Activated T-helper 17 cell treated with anti-CD3 and anti-CD28 coated beads, Interleukin-2, amount 50 U/mL, for 72 hours (primary cell): Measurements from ENCODE around the gene LSR. TPM values are rescaled to one million over a fixed set of nuclear protein-coding genes. Genes with fewer than 3 reads are reported as not detected.

ENCODE experiments used
- ATAC-seq: fragments of 150-1000 bp; cut with Tn5 transposase; replicated peaks from 2 replicates; pipeline ENCODE4 v1.10.0; 2021; ENCODE audit warnings: mild to moderate bottlenecking, moderate library complexity
- H3K27ac Mint-ChIP-seq: one replicate; pipeline ENCODE4 v1.8.0; 2022; ENCODE audit warnings: mixed read lengths
- H3K27me3 Mint-ChIP-seq: one replicate; pipeline ENCODE4 v1.8.0; 2022; ENCODE audit warnings: mixed read lengths
- H3K36me3 Mint-ChIP-seq: one replicate; pipeline ENCODE4 v1.8.0; 2022; ENCODE audit warnings: low read depth, mild to moderate bottlenecking, mixed read lengths
- H3K4me1 Mint-ChIP-seq: one replicate; pipeline ENCODE4 v1.8.0; 2022; ENCODE audit warnings: mixed read lengths
- H3K4me3 Mint-ChIP-seq: one replicate; pipeline ENCODE4 v1.8.0; 2022; ENCODE audit warnings: mild to moderate bottlenecking, mixed read lengths
- H3K9me3 Mint-ChIP-seq: one replicate; pipeline ENCODE4 v1.8.0; 2022; ENCODE audit warnings: mixed read lengths
- total RNA-seq, 2 donors: library from RNA; stranded (reverse); gene quantifications; one replicate each; pipeline ENCODE4 v1.2.3, GENCODE V29; 2022

The LSR gene
- total RNA-seq = 10 to 100 TPM; 19.1 to 38.0 TPM

DNA sequence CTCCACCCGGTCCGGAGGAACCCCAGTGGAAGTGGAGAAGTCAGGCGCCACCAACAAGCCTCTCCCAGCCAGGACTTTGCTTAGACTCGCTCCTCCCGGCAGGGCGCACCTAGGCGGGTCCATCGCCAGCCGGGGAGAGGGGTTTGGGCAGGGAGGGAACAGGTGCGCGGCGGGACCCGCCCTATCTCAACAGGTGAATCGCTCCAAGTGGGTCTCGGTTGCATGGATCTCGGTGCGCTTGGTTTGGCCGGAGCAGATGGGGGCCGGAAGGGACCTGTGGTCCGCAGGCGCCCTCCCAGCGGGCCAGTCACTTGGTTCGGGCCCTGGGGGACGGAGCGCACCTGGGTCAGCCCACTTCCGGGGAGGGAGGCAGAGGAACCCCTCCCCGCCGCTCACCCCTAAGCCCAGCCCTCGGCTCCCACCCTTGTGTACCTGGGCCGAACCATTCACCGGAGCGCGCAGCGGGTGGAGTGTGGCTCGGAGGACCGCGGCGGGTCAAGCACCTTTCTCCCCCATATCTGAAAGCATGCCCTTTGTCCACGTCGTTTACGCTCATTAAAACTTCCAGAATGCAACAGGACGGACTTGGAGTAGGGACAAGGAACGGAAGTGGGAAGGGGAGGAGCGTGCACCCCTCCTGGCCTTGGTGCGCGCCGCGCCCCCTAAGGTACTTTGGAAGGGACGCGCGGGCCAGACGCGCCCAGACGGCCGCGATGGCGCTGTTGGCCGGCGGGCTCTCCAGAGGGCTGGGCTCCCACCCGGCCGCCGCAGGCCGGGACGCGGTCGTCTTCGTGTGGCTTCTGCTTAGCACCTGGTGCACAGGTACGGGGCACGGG lies at the start of gene LSR:
LSR (plus strand) TSS at position 693 of the 836 bp plus-strand sequence; CDS start at position 714, 21 bp downstream.
- H3K4me3 Mint-ChIP-seq = peak within 1 kb of the TSS; percentile 90
- peak; percentile 87 for ATAC-seq
- no peaks in the 10 kb centered on the region for H3K27me3 Mint-ChIP-seq

GRCh38 chr19:35199481-35199880 lies 49.3 kb upstream of the LSR start:
- H3K4me3 Mint-ChIP-seq = no peak overlapping the region
- H3K36me3 Mint-ChIP-seq = no peaks in the 10 kb centered on the region
- H3K27me3 Mint-ChIP-seq = no peaks in the 10 kb centered on the region
- ATAC-seq = no peak
- peaks cover 3% of the 10 kb centered on the region for H3K9me3 Mint-ChIP-seq
- H3K27ac Mint-ChIP-seq = no peak overlapping the region
- peaks cover 20% of the 10 kb centered on the region for H3K4me1 Mint-ChIP-seq

More for the DNA sequence above, at the start of gene LSR:
- Mint-ChIP-seq H3K9me3 (no peaks in the 10 kb centered on the region), H3K36me3 (peaks cover 45% of the 10 kb centered on the region), H3K4me1 (peaks cover 25% of the 10 kb centered on the region), H3K27ac (peak within 1 kb of the TSS; percentile 78)

GRCh38 chr19:35202722-35203688 lies 45.8 kb upstream of the LSR start:
- no peaks in the 10 kb centered on the region for H3K27me3 Mint-ChIP-seq
- peaks cover 47% of the 10 kb centered on the region for H3K4me1 Mint-ChIP-seq
- peaks cover 3% of the 10 kb centered on the region for H3K9me3 Mint-ChIP-seq
- peak overlapping the region; percentile 86 for H3K27ac Mint-ChIP-seq
- H3K4me3 Mint-ChIP-seq = peak overlapping the region; percentile 46
- H3K36me3 Mint-ChIP-seq = no peaks in the 10 kb centered on the region
- ATAC-seq = no peak

DNA sequence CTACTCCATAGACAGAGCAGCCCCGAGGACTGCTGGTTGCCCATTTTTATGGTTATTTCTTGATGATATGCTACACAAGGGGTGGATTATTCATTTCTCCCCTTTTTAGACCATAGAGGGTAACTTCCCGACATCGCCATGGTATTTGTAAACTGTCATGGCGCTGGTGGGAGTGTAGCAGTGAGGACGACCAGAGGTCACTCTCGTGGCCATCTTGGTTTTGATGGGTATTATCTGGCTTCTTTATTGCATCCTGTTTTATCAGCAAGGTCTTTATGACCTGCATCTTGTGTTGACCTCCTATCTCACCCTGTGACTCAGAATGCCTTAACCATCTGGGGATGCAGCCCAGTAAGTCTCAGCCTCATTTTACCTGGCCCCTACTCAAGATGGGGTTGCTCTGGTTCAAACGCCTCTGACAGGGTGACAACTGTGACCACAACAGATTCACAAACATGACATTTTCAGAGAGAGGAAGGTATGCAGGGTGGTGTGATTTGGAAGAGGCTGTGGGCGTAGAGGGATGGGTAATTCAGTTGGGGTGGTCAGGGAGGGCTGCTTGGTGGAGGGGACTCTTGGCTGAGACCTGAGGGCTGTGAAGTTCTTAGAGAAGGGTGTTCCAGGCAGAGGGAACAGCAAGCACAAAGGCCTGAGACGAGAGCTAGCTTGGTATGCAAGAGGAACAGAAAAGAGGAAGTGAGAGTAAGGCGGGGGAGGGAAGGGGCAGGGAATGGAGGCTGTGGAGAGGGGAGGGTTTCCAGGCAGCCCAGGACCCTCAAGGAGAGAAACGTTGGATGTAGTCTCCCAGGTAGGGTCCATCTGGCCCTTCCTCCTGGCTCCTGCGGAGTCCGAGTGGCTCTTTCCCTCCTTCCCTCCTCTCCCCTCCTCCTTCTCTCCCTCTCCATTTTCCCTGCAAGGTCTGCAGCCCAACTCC lies 43.7 kb upstream of the LSR start:
- Mint-ChIP-seq H3K4me3 (peak overlapping the region; percentile 62), H3K27ac (peak overlapping the region; percentile 86)
- ATAC-seq = peak; percentile 65

DNA sequence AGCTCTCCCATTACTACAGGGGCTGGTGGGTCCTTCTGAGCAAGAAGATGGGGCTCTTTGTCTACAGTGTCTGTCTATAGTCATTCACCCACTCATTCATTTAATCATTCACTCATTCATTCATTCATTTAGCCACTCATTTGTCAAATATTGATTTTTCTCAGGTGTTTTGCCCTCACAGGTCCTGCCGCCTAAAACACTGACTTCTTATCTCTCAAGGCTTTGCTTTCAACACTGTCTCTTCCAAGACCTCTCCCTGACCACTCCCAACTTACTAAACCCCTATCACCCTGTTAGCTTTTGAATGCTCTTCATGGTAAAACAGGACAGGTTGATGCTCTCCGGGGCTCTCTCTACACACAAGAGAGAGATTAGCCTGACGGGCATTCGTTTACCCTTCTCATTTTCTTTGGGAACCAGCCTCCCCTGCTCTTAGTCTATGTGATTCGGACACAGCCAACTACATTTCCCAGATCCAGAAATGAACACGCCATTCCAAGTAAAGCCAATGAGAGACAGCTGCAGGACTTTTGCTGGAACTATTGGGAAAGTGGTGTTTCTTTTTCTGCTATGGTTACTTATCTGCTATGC lies 43.0 kb upstream of the LSR start:
- peak overlapping the region; percentile 62 for H3K4me3 Mint-ChIP-seq
- peak overlapping the region; percentile 86 for H3K27ac Mint-ChIP-seq

More for the DNA sequence above, 43.7 kb upstream of the LSR start:
- H3K27me3 Mint-ChIP-seq = no peaks in the 10 kb centered on the region
- H3K9me3 Mint-ChIP-seq = no peaks in the 10 kb centered on the region
- no peaks in the 10 kb centered on the region for H3K36me3 Mint-ChIP-seq
- peaks cover 48% of the 10 kb centered on the region for H3K4me1 Mint-ChIP-seq

DNA sequence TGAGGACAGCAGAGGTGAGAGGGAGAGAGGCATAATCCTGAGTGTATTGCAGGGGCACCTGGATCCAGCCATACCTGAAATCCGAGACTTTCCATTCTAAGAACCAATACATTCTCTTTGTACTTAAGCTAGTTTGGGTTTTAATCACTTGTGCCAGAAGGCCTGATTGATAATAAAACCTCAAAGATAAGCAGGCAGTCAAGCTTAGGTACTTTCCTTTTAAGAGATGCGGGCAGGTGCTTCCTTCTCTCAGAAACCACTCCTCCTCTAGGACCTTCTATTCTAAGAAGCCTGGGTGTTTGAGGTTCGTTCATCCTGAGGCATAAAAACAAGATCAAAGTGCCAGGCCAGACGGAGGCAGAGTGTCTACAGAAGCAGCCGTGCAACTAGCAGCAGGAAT lies 42.4 kb upstream of the LSR start:
- peak overlapping the region; percentile 86 for H3K27ac Mint-ChIP-seq
- H3K4me3 Mint-ChIP-seq = peak overlapping the region; percentile 62
- ATAC-seq = peak; percentile 69
- H3K36me3 Mint-ChIP-seq = no peaks in the 10 kb centered on the region
- H3K4me1 Mint-ChIP-seq = peaks cover 54% of the 10 kb centered on the region
- no peaks in the 10 kb centered on the region for H3K9me3 Mint-ChIP-seq
- no peaks in the 10 kb centered on the region for H3K27me3 Mint-ChIP-seq

More for the DNA sequence above, 43.0 kb upstream of the LSR start:
- H3K27me3 Mint-ChIP-seq = no peaks in the 10 kb centered on the region
- ATAC-seq = no peak
- H3K9me3 Mint-ChIP-seq = no peaks in the 10 kb centered on the region
- H3K36me3 Mint-ChIP-seq = no peaks in the 10 kb centered on the region
- peaks cover 51% of the 10 kb centered on the region for H3K4me1 Mint-ChIP-seq

- Mint-ChIP-seq H3K27ac (peak overlapping the region; percentile 86), H3K9me3 (no peaks in the 10 kb centered on the region), H3K4me1 (peaks cover 59% of the 10 kb centered on the region), H3K4me3 (peak overlapping the region; percentile 62), H3K36me3 (peaks cover 2% of the 10 kb centered on the region), H3K27me3 (no peaks in the 10 kb centered on the region)
- no peak for ATAC-seq
Observed at GRCh38 chr19:35206855-35207254, 41.9 kb upstream of the LSR start.

GRCh38 chr19:35207391-35207871 lies 41.4 kb upstream of the LSR start:
- Mint-ChIP-seq H3K9me3 (no peaks in the 10 kb centered on the region), H3K27ac (peak overlapping the region; percentile 86), H3K4me1 (peaks cover 64% of the 10 kb centered on the region), H3K36me3 (peaks cover 7% of the 10 kb centered on the region), H3K27me3 (no peaks in the 10 kb centered on the region), H3K4me3 (peak overlapping the region; percentile 62)
- no peak for ATAC-seq

DNA sequence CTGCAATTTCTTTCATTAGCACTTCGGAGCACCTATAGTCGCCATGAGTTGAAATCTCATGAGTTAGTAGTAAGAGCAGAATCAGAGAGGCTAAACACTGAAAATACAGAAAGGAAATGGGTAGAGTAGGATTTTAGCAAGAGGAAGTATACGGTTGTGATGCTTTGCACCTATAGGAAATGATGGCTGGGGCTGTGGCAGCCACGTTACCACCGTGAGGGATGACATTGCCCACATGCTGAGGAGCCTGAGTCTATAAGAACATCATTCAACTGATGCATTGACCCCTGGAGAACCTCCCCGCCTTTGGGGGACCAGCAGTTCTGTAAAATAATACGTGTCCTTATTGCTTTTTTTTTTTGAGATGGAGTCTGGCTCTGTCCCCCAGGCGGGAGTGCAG lies 40.7 kb upstream of the LSR start:
- no peak for ATAC-seq
- peaks cover 7% of the 10 kb centered on the region for H3K36me3 Mint-ChIP-seq
- H3K27me3 Mint-ChIP-seq = no peaks in the 10 kb centered on the region
- H3K4me1 Mint-ChIP-seq = peaks cover 59% of the 10 kb centered on the region
- peak overlapping the region; percentile 86 for H3K27ac Mint-ChIP-seq
- no peaks in the 10 kb centered on the region for H3K9me3 Mint-ChIP-seq
- peak overlapping the region; percentile 62 for H3K4me3 Mint-ChIP-seq

DNA sequence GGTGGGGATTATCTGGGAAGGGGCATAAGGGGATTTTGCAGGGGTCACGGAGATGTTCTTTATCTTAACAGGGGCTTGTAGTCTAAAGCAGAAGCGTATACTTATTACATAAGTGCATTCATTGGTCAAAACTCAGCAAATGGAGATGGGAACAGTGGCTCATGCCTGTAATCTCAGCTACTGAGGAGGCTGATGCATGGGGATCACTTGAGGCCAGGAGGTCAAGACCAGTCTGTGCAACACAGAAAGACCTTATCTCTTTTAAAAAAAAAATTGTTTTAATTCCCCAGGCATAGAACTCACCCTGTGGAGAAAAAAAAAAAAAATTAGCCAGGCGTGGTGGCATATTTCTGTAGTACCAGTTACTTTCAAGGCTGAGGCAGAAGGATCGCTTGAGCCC lies 39.2 kb upstream of the LSR start:
- H3K9me3 Mint-ChIP-seq = no peaks in the 10 kb centered on the region
- peak overlapping the region; percentile 97 for H3K27ac Mint-ChIP-seq
- ATAC-seq = no peak
- H3K36me3 Mint-ChIP-seq = peaks cover 7% of the 10 kb centered on the region
- peaks cover 60% of the 10 kb centered on the region for H3K4me1 Mint-ChIP-seq
- peak overlapping the region; percentile 22 for H3K4me3 Mint-ChIP-seq
- H3K27me3 Mint-ChIP-seq = no peaks in the 10 kb centered on the region

DNA sequence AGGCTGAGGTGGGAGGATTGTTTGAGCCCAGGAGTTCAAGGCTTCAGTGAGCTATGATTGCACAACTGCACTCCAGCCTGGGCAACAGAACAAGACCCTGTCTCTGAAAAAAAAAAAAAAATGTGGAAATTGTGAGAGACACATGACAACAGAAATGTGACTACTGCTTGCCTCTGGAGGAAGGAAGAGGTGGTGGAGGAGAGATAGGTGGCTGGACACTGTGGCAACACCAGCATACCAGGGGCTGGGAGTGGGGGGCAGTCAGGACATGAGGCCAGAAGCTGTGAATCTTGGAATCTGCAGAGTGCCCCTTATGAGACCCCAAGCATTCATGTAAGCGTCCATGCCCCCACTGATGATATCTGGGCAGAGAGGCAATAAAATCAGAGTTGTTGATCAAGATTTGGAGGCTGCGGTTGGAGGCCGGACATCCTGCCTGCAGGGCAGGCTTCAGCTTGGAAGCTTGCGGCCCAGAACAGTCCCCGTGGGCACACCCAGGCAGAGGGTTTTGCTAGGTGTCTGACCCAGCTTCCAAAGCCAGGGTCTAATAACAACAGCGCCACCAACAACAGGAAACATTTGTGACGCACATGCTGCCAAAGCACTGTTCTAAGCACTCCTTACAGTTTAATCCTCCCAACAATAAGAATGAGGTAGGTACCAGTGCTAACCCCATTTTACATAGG lies 37.1 kb upstream of the LSR start:
- H3K9me3 Mint-ChIP-seq = no peaks in the 10 kb centered on the region
- H3K36me3 Mint-ChIP-seq = peaks cover 7% of the 10 kb centered on the region
- peak overlapping the region; percentile 75 for H3K4me3 Mint-ChIP-seq
- peak overlapping the region; percentile 97 for H3K27ac Mint-ChIP-seq
- no peaks in the 10 kb centered on the region for H3K27me3 Mint-ChIP-seq
- ATAC-seq = peak; percentile 33
- peaks cover 51% of the 10 kb centered on the region for H3K4me1 Mint-ChIP-seq

DNA sequence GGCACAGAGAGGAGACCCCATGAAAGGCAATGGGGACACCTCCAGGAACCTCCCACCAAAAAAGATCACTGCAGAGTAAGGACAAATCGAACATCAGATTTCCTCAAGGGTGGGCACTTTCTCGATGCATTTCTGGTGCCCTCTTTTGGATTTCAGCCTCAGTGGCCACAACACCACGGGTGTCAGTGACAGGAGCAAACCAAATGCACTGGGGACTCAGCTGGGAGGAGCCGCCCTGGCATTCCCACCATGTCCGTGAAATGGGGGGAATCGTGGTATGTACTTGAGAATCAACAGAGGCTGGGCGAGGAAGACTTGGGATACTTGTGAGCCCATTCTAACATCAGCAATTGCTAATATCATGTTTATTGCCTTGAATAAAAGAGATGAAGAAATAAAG lies 36.6 kb upstream of the LSR start:
- Mint-ChIP-seq H3K4me3 (peak overlapping the region; percentile 75), H3K36me3 (peaks cover 7% of the 10 kb centered on the region), H3K27ac (peak overlapping the region; percentile 97), H3K27me3 (no peaks in the 10 kb centered on the region), H3K9me3 (no peaks in the 10 kb centered on the region), H3K4me1 (peaks cover 47% of the 10 kb centered on the region)
- no peak for ATAC-seq
